Loucy (cell line): Measurements from ENCODE around the gene SECTM1.

Experiments used
- H2AFZ ChIP-seq: fragments of 200-600 bp; sonication (generic); 2 replicates; pipeline ENCODE4 v1.6.0; 2016; ENCODE audit warnings: antibody characterized with exemption, mild to moderate bottlenecking, low read length, moderate library complexity
- H3F3A ChIP-seq: fragments of 200-600 bp; 2 replicates; pipeline ENCODE4 v1.6.0; 2016; ENCODE audit warnings: antibody characterized with exemption, low read depth, mild to moderate bottlenecking
- H3K27me3 ChIP-seq: fragments of 200-600 bp; sonication (generic); 2 replicates; pipeline ENCODE4 v1.6.1; 2014; ENCODE audit warnings: low read length, mild to moderate bottlenecking; ENCODE audit not compliant: insufficient read depth, poor library complexity, severe bottlenecking
- H3K36me3 ChIP-seq: fragments of 200-600 bp; sonication (generic); 2 replicates; pipeline ENCODE4 v1.6.1; 2016; ENCODE audit warnings: low read length; ENCODE audit not compliant: insufficient read depth
- H3K4me1 ChIP-seq: fragments of 200-600 bp; sonication (generic); 2 replicates; pipeline ENCODE4 v1.5.1; 2014; ENCODE audit warnings: low read length, mild to moderate bottlenecking; ENCODE audit not compliant: insufficient read depth, poor library complexity, severe bottlenecking
- H3K4me2 ChIP-seq: fragments of 200-600 bp; sonication (generic); 2 replicates; pipeline ENCODE4 v1.6.0; 2014; ENCODE audit warnings: antibody characterized with exemption, low read length, low read depth, mild to moderate bottlenecking; ENCODE audit not compliant: poor library complexity, severe bottlenecking
- H3K4me3 ChIP-seq: fragments of 200-600 bp; sonication (generic); 2 replicates; pipeline ENCODE4 v1.5.1; 2014; ENCODE audit warnings: low read length, mild to moderate bottlenecking, mixed read lengths; ENCODE audit not compliant: poor library complexity, severe bottlenecking
- H3K79me2 ChIP-seq: fragments of 200-600 bp; sonication (generic); 2 replicates; pipeline ENCODE4 v1.6.1; 2014; ENCODE audit warnings: low read length; ENCODE audit not compliant: insufficient read depth
- H3K9ac ChIP-seq: fragments of 200-600 bp; sonication (generic); 2 replicates; pipeline ENCODE4 v1.6.0; 2014; ENCODE audit warnings: mild to moderate bottlenecking, low read depth, low read length, moderate library complexity; ENCODE audit not compliant: poor library complexity, severe bottlenecking
- H3K9me2 ChIP-seq: fragments of 200-600 bp; sonication (generic); replicated peaks from 2 replicates; pipeline ENCODE4 v1.6.1; 2016; ENCODE audit warnings: low read depth, low read length, mixed read lengths
- H3K9me3 ChIP-seq: fragments of 200-600 bp; sonication (generic); 2 replicates; pipeline ENCODE4 v1.6.1; 2014; ENCODE audit warnings: mild to moderate bottlenecking, antibody characterized with exemption, low read length, low read depth; ENCODE audit not compliant: insufficient read depth
- H4K20me1 ChIP-seq: fragments of 200-600 bp; sonication (generic); 2 replicates; pipeline ENCODE4 v1.6.0; 2014; ENCODE audit warnings: antibody characterized with exemption, low read length, mild to moderate bottlenecking; ENCODE audit not compliant: insufficient read depth, poor library complexity, severe bottlenecking
- EZH2phosphoT487 ChIP-seq: fragments of 200-600 bp; IDR thresholded peaks from 2 replicates; pipeline ENCODE4 v1.6.1; 2018; ENCODE audit warnings: antibody characterized with exemption, mild to moderate bottlenecking, moderate library complexity, borderline replicate concordance
- TF ChIP-seq, protein P1 (sequence below): fragments of 200-600 bp; sonication (generic); conservative IDR thresholded peaks from 2 replicates; pipeline ENCODE4 v1.5.1; 2014; ENCODE audit warnings: mild to moderate bottlenecking, antibody characterized with exemption, low read length

SECTM1 gene

GRCh38 chr17:82357394-82357793, 23.8 kb upstream of the SECTM1 start:
- no peak overlapping the region for H2AFZ ChIP-seq
- H3K9me2 ChIP-seq, result no peaks in the 10 kb centered on the region
- H3K4me1 ChIP-seq, result peaks cover 15% of the 10 kb centered on the region
- no peaks in the 10 kb centered on the region for H3K9me3 ChIP-seq
- no peaks in the 10 kb centered on the region for H3K36me3 ChIP-seq
- H3K4me3 ChIP-seq, result no peak overlapping the region
- no peak for TF ChIP-seq EZH2phosphoT487
- TF ChIP-seq, protein P1, sequence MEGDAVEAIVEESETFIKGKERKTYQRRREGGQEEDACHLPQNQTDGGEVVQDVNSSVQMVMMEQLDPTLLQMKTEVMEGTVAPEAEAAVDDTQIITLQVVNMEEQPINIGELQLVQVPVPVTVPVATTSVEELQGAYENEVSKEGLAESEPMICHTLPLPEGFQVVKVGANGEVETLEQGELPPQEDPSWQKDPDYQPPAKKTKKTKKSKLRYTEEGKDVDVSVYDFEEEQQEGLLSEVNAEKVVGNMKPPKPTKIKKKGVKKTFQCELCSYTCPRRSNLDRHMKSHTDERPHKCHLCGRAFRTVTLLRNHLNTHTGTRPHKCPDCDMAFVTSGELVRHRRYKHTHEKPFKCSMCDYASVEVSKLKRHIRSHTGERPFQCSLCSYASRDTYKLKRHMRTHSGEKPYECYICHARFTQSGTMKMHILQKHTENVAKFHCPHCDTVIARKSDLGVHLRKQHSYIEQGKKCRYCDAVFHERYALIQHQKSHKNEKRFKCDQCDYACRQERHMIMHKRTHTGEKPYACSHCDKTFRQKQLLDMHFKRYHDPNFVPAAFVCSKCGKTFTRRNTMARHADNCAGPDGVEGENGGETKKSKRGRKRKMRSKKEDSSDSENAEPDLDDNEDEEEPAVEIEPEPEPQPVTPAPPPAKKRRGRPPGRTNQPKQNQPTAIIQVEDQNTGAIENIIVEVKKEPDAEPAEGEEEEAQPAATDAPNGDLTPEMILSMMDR, result no peak
- H3K79me2 ChIP-seq, result no peaks in the 10 kb centered on the region
- no peak overlapping the region for H3K4me2 ChIP-seq
- H3K9ac ChIP-seq, result peak overlapping the region; percentile 27
- no peaks in the 10 kb centered on the region for H4K20me1 ChIP-seq
- H3F3A ChIP-seq, result 0 out of 2 replicates have a peak, but pooled peaks cover 5% of the 10 kb centered on the region
- H3K27me3 ChIP-seq, result no peaks in the 10 kb centered on the region

DNA sequence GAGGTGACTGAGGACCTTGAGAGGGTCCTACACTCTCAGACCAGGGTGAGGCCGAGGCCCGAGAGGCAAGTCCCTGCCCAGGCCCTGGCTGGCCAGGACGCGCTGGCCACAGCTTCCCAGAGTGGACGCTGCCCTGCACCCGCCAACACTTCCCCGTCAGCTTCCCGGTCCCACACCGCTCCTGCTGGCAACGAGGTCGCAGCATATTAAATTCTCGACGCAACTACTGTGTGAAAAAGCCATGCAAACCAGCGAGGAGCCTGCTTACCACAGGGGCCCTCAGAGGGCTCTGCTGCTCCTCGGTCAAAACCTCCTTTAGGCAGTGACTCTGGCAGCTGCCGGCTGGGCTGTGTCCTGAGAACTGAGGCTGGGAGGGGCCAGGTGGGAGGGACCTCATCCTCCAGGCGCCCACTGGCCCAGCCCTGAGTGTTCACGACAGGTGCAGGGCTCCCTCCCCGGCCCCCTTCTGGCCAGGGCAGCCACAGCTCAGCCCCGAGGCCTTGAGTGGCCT, 23.3 kb upstream of the SECTM1 start:
- Histone ChIP-seq H3K9ac (no peak overlapping the region), H2AFZ (no peak overlapping the region), H3K9me3 (no peaks in the 10 kb centered on the region), H4K20me1 (no peaks in the 10 kb centered on the region), H3K4me3 (no peak overlapping the region), H3K4me1 (peaks cover 15% of the 10 kb centered on the region), H3F3A (0 out of 2 replicates have a peak, but pooled peaks cover 5% of the 10 kb centered on the region), H3K79me2 (no peaks in the 10 kb centered on the region), H3K36me3 (no peaks in the 10 kb centered on the region), H3K9me2 (no peaks in the 10 kb centered on the region), H3K27me3 (no peaks in the 10 kb centered on the region), H3K4me2 (no peak overlapping the region)
- TF ChIP-seq EZH2phosphoT487, result no peak
- TF ChIP-seq, protein P1, result no peak

DNA sequence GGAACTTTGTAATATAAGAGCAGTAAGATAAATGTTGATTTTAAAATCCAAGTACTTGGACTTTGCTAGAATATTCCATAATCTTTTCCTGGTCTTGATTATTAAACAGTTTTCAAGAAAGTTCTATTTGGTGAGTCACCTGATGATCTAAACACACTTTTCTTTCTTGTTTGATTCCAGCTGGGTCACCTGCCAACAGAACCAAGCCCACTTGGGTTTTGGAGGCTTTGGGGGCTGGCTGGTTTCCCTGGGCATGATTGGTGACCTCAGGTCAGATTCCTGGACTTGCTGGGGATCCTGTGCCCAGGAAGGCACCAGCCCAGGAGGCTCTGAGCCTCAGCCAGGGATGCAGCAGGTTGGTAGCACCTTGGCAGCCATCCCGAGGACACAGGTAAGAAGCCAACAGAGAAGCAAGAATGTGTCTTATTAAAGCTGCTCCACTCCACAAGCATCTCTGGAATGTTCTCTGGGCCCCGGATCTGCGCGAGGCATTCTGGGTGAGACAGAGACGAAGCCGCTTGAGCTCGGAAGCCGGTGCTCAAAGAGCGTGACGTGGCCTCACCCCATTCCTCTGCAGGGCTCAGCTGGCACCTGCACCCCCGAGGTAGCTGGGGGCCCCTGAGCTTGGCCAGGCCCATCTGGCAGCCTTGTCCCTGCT, 22.3 kb upstream of the SECTM1 start:
- TF ChIP-seq EZH2phosphoT487, result no peak
- TF ChIP-seq, protein P1, result no peak
- Histone ChIP-seq H3K9me2 (no peaks in the 10 kb centered on the region), H3K27me3 (no peaks in the 10 kb centered on the region), H3K9ac (no peak overlapping the region), H3K4me2 (no peak overlapping the region), H4K20me1 (no peaks in the 10 kb centered on the region), H3F3A (0 out of 2 replicates have a peak, but pooled peaks cover 5% of the 10 kb centered on the region), H3K9me3 (no peaks in the 10 kb centered on the region), H3K4me3 (no peak overlapping the region), H3K4me1 (peaks cover 15% of the 10 kb centered on the region), H3K36me3 (no peaks in the 10 kb centered on the region), H2AFZ (no peak overlapping the region), H3K79me2 (no peaks in the 10 kb centered on the region)
